ENCODE data around the gene DCUN1D3.

- no peak for TF ChIP-seq EZH2 (IDR thresholded peaks at IDR 0.05)
- no peak for TF ChIP-seq POLR2AphosphoS5 (IDR thresholded peaks at IDR 0.05; ENCODE audit: borderline replicate concordance, low read depth, low read length)
- TF ChIP-seq FOXP2 (optimal IDR thresholded peaks at IDR 0.05; ENCODE audit: control extremely low read depth, extremely low read length, insufficient read depth), result no peak
These were observed 32.6 kb downstream of the DCUN1D3 start for GRCh38 chr16:20867585-20867984.

Data from SK-N-MC (cell line).